Measurements from ENCODE around the gene PCSK2. TPM values are rescaled to one million over a fixed set of nuclear protein-coding genes. Genes with fewer than 3 reads are reported as not detected.

The PCSK2 gene
- polyA plus RNA-seq, 2 of the 4 experiments (the other 2 are of a cell fraction), result 0.01 TPM; not detected in 1

- peak overlapping the region; percentile 55 for H3K4me3 ChIP-seq
- no peaks in the 10 kb centered on the region for H3K9me3 ChIP-seq
- peak overlapping the region; percentile 86 to 95 for H3K27ac ChIP-seq
- TF ChIP-seq HEYL (CRISPR knock-in tag; IDR thresholded peaks at IDR 0.05), result no peak
- no peak for TF ChIP-seq MAZ (IDR thresholded peaks at IDR 0.05; ENCODE audit: borderline replicate concordance, low read depth, low read length)
- TF ChIP-seq NPAS2 (CRISPR knock-in tag; IDR thresholded peaks at IDR 0.05; ENCODE audit: borderline replicate concordance), result no peak
- peak; percentile 56 for TF ChIP-seq MAFK (IDR thresholded peaks at IDR 0.05; ENCODE audit: partially characterized antibody)
- 0 out of 2 replicates have a peak, but pooled peaks have one; percentile 6 for TF ChIP-seq MYC (IDR thresholded peaks at IDR 0.05; ENCODE audit: borderline replicate concordance, low read length)
- ChIA-PET POLR2A (interaction anchor here (0.7 to 2.2 kb wide), 8 partner anchors 8 to 151 kb away, joined by 3 to 14 read pairs (median 4); partner anchors contain the start of genes DSTN and RRBP1), CTCF (interaction anchor here (0.6 to 21.9 kb wide), 10 partner anchors 10 to 439 kb away, joined by 3 to 501 read pairs (median 10); no protein-coding TSS in a partner anchor)
- H3K4me2 ChIP-seq, result peak overlapping the region; percentile 78
- DNase-seq (ENCODE audit: low read depth in 1 of 2, low spot score in 1 of 2), result no peak
- no peak for ATAC-seq
- peaks cover 23% of the 10 kb centered on the region for H3K4me1 ChIP-seq
- 46% methylated on average over 5 of the region's 5 CpGs for WGBS (ENCODE audit: missing lambda C conversion rate)
- FAIRE-seq, result no peak
These were observed 304.8 kb downstream of the PCSK2 start for GRCh38 chr20:17531665-17532025.

- Histone ChIP-seq H3K4me1 (peaks cover 38% of the 10 kb centered on the region), H3K4me3 (no peak overlapping the region), H3K4me2 (peak overlapping the region; percentile 11), H3K9me3 (no peaks in the 10 kb centered on the region), H3K27ac (peak overlapping the region in 1 of 2 experiments; percentile 55; a peak in 3 of 6 replicates)
- DNase-seq (ENCODE audit: low read depth in 1 of 2, low spot score in 1 of 2) (peak; percentile 85 to 88), FAIRE-seq (peak; percentile 43), ATAC-seq (peak in 1 of 2 experiments; percentile 51; a peak in 3 of 6 replicates)
- TF ChIP-seq TP53 (CRISPR knock-in tag; IDR thresholded peaks at IDR 0.05) (no peak), ELK1 (IDR thresholded peaks at IDR 0.05; ENCODE audit: low read depth, low read length) (no peak), E2F6 (IDR thresholded peaks at IDR 0.05; ENCODE audit: borderline replicate concordance, low read depth) (peak; percentile 44; the same call in 1 of the 2 replicates), USF2 (IDR thresholded peaks at IDR 0.05) (peak; percentile 89), MAX (IDR thresholded peaks at IDR 0.05) (0 out of 2 replicates have a peak, but pooled peaks have one; percentile 25), CEBPB (IDR thresholded peaks at IDR 0.05) (peak in 1 of 2 experiments; percentile 55; a peak in 1 of 4 replicates), POLR2A (IDR thresholded peaks at IDR 0.05; ENCODE audit: low read length) (0 out of 2 replicates have a peak, but pooled peaks have one; percentile 23)
- CTCF ChIA-PET, result interaction anchor here (0.8 to 21.9 kb wide), 7 partner anchors 28 to 149 kb away, joined by 3 to 501 read pairs (median 10); partner anchors contain the start of genes DSTN and RRBP1
- WGBS (ENCODE audit: missing lambda C conversion rate), result 10% methylated on average over 1 of the region's 1 CpG
- POLR2A ChIA-PET, result interaction anchor here (1.0 to 1.1 kb wide), 2 partner anchors 23 to 37 kb away, joined by 3 to 6 read pairs; partner anchors contain the start of gene DSTN
These were observed 306.6 kb downstream of the PCSK2 start for GRCh38 chr20:17533396-17533795.

GRCh38 chr20:17534077-17534476 is 307.2 kb downstream of the PCSK2 start:
- 84% methylated on average over 3 of the region's 3 CpGs for WGBS (ENCODE audit: missing lambda C conversion rate)
- no peak for ATAC-seq
- Histone ChIP-seq H3K4me2 (no peak overlapping the region), H3K9me3 (no peaks in the 10 kb centered on the region), H3K27ac (no peak overlapping the region), H3K4me1 (peaks cover 45% of the 10 kb centered on the region), H3K4me3 (no peak overlapping the region)
- ChIA-PET POLR2A (no interaction called here), CTCF (interaction anchor here (0.8 to 21.9 kb wide), 6 partner anchors 29 to 121 kb away, joined by 3 to 501 read pairs (median 18); partner anchors contain the start of gene DSTN)
- TF ChIP-seq TP53 (CRISPR knock-in tag; IDR thresholded peaks at IDR 0.05) (no peak), GATA3 (IDR thresholded peaks at IDR 0.05; ENCODE audit: borderline replicate concordance) (no peak), HEYL (CRISPR knock-in tag; IDR thresholded peaks at IDR 0.05) (no peak), MYC (IDR thresholded peaks at IDR 0.05; ENCODE audit: borderline replicate concordance, low read length) (no peak), SREBF2 (IDR thresholded peaks at IDR 0.05) (no peak), TFCP2L1 (CRISPR knock-in tag; IDR thresholded peaks at IDR 0.05) (no peak), NFE2L2 (conservative IDR thresholded peaks at IDR 0.05; ENCODE audit: low read length) (no peak), KDM5A (IDR thresholded peaks at IDR 0.05) (no peak), ZSCAN20 (CRISPR knock-in tag; IDR thresholded peaks at IDR 0.05) (no peak), EHMT2 (IDR thresholded peaks at IDR 0.05; ENCODE audit: low read depth) (no peak), HDAC2 (IDR thresholded peaks at IDR 0.05) (no peak)
- no peak for FAIRE-seq
- DNase-seq (ENCODE audit: low read depth in 1 of 2, low spot score in 1 of 2), result no peak

Small RNA genes lying within 50 kb of the gene (small RNA-seq; reads per million reads assigned to genes)
- gene AL359511.1 (0 reads per million in 6 experiments), gene RNU1-131P (0 reads per million in 6 experiments), gene RNU6-27P (0 to 2.1 (median 0.43) reads per million in 6 experiments)

Measured in A549 (cell line).